CD4-positive, alpha-beta T cell treated with Interleukin-2 at 100 ng/mL for 4 hours (primary cell): ENCODE results near the gene PRRG2.

ENCODE experiments used
- DNase-seq: peaks from one replicate; pipeline ENCODE4 v3.0.0-alpha.2; 2020; ENCODE audit warnings: low spot score

Gene PRRG2

DNA sequence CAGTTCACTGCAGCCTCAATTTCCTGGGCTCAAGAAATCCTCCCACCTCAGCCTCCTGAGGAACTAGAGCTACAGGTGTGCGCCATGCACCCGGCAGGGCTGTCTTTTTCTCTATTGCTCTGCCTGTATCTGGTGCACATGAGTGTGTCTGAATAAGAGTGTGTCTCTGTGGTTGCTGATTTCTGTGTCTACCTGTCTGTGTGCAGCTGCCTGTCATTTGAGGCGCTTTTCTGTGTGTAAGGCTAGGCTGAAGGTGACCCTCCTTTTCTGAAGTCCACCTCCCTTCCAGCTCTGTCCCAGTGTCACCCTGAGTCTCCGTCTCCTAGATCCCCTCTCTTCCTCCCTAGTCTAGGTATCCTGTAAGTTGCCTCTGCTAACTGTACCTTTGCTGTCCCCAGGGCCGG lies 8.4 kb downstream of the PRRG2 start:
- DNase-seq = peak; percentile 15

DNA sequence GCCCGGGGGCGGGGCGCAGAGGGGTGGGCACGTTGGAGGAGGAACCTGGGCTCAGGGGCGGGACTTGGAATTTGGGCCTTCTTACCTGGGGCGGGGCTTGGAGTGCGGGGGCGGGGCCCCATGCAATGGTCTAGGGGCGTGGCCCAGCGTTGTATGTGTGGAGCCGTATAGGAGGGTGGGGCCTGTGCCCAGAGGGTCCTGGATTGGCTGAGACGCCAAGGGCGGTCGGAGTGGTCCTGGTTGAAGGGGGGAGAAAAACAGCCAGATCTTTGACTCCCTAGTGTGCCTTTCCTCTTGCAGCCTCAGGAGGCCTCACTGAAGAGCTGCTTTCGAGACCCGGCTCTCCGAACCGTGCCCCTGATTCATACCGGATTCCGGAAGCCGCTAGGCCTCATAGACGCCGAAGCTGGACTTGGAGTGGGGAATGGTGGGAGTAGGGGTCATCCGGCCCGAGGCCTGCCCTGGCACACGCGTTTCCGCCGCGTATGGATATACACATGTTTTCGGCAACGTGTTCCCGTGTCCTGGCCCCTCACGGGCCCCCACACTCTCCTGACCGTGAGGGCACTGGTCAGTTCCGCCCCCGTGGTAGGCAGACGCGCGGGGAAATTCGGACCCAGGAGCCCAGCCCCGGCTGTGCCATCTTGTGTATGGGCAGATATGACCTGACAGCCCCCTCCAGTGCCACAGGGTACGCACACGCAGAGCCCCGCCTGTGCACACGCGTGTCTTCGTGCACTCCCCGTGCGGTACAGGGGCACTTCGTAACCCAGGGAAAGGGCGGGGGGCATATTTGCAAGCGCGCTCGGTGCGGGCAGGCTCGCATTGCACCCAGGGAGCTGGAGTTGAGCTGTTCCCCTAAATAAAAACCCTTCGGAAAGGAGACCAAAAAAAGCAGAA lies 9.2 kb downstream of the PRRG2 start:
- DNase-seq = peak; percentile 97

DNA sequence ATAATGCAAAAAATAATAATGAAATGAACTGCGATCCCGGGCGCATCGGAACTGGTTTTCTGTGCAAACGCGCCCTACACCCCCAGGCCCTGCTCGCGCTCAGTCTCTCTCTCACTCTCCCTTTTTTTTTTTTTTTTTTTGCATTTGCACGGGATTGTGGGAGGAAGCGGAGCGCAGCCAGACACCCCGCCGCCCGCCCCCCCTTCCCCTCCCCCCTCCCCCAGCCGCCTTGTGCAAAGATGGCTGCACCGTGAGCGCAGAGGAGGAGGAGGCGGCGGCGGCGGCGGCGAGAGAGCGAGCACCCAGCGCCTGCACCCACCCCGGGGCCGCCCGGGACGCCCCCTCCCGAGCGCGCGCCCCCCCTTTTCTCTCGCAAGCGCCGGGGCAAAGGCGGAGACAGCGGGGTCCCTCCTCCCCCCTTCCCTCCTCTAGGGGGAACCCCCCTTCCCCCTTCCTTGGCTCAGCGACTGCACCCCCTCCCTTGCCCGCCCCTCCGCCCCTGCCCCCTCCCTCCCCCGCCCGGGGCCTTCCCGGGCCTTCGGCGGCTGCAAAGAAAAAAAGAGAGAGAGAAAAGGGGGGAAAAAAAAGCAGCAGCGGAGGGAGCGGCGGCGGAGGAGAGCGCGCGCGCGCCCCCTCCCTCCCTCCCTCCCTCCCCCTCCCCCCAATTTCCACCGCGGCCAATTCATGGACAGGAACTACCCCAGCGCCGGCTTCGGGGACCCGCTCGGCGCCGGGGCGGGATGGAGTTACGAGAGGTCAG lies 10.0 kb downstream of the PRRG2 start, which contains the start of gene PRR12:
TSS of gene PRR12 (plus strand) at position 212 of the 760 bp plus-strand sequence. CDS start at position 685, 473 bp downstream.
- DNase-seq = peak; percentile 75

DNA sequence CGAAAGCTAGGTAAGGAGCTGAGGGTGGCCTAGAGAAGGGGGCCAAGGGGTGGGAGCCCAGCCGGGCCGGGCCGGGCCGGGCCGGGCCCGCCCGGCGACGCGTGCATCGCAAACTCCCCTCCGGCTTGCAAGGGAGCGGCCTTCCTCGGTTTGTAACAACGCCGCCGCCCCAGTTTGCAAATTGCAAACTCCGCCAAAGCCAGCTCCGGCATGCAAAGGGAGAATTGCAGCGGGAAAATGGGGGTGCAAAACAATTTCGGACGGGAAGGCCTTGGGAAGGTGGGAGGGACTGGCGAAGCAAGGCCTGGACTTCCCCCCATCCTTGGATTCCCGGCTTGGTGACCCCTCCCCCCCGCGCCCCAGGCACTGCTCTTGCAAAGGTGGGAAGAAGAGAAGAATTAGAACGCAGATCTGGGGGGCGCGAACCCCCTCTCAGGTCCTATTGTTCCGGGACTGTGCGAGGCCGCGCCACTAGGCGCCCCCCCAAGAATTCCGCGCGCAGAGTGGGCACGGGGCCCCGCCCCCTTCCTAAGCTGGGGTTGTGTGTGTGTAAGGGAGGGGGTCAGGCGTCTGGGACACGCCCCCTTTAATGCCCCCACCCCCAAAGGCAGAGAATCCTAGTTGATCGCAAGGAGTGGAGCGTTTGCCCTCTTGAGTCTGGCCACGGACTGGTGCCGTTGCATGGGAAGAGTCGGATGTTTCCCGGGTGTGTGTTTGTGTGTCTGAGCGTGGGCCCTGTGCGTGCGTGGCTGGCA lies 10.8 kb downstream of the PRRG2 start:
- peak; percentile 38 for DNase-seq

DNA sequence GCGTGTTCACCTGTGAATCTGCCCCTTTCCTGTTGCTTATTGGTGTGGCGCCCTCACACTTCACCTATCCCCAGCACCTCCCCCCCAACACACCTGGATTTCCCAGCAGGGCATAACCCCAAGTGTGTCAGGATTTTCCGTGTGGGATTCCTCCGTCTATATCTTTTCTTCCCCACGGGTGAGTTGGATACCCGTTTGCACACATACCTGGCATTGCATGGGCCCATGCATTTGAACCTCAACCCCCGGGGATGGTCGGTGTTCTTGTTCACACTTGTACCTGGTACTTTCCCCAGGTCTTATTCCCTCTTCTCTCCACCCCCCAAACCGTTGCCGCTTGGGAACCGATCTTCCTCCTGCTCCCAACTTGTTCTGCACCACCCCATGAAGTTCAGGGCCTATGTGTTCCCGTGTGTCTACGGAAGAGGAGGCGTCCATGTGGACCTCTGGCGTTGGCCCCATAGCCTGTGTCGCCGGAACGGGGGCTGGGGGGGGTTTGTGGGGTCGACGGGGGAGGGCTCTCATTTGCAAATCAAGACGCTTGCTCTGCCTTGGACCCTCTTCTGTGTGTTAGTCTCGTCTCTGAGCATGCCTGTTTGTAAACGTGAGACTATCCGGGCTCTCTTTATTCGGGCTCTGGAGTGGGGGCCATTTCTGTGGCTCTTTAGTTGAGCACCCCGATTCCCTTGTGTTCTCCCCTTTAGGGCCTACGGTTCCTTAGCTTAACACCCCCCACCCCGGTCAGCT lies 11.5 kb downstream of the PRRG2 start:
- no peak for DNase-seq

DNA sequence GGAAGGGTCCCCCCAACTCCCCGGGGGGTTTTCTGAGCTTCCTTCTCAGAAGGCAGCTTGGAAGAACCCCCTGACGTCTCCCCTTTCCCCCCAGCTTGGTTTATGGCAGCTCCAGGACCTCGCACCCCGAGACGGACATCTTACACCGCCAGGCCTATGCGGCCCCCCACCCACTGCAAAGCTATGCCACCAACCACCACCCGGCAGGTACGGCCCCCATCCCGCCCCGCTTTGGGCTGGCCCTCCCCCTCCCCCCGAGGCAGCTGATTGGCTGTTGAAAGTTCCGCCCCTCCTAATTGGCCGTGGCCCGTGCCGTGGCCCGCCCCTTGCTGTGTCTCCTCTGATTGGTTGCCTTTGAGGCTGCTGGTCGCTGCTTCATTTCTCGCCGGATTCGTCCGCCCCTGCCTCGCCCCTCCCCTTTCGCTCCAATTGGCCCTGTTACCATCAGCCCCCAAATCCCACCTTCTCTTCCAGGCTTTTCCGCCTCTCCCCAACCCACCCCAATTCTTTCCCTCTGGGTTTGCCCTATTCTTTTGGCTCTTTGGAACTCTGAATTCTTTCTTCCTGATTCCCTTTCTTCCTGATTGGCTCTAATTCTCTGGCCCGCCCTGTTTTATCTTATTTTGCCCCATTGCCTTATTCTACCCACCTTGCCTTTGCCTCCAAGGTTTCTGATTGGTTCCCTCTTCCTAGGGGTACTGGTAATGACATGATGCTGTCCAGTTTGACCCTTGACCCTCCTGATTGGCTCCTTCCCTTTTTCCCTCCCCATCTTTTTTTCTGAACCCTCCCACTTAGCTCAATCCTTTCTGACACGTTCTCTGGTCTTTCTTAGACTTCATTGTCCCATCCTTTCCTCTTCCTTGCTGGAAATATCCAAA lies 12.4 kb downstream of the PRRG2 start:
- DNase-seq = peak; percentile 94

DNA sequence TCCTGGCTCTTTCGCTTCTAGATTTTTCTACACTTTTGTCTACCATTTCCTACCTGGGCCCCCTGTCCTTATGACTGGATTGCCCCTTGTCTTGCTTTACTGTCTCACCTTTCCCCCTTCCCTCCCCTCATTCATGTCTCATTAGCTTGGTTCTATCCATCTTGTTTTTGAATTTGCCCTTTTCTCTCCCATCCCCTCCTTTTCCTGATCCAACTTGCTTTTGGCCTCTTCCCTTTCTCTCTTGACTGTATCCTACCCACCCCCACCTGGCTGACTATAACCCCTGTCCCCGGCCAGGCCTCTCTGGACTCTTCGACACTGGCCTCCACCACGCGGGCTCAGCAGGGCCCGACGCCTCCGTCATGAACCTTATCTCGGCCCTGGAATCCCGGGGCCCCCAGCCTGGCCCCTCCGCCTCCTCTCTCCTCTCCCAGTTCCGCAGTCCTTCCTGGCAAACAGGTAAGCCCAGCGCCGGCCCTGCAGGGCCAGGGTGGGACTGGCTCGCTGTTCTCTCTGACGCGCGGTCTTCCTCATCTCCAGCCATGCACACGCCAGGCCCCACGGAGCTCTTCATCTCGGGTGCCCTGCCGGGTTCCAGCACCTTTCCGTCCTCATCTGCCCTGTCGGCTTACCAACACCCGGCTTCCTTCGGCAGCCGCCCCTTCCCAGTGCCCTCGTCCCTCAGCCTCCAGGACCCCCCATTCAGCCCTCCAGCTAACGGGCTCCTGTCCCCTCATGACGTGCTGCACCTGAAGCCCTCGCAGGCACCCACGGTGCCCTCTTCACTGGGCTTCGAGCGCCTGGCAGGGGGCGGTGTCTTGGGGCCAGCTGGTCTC lies 13.3 kb downstream of the PRRG2 start:
- DNase-seq = no peak

DNA sequence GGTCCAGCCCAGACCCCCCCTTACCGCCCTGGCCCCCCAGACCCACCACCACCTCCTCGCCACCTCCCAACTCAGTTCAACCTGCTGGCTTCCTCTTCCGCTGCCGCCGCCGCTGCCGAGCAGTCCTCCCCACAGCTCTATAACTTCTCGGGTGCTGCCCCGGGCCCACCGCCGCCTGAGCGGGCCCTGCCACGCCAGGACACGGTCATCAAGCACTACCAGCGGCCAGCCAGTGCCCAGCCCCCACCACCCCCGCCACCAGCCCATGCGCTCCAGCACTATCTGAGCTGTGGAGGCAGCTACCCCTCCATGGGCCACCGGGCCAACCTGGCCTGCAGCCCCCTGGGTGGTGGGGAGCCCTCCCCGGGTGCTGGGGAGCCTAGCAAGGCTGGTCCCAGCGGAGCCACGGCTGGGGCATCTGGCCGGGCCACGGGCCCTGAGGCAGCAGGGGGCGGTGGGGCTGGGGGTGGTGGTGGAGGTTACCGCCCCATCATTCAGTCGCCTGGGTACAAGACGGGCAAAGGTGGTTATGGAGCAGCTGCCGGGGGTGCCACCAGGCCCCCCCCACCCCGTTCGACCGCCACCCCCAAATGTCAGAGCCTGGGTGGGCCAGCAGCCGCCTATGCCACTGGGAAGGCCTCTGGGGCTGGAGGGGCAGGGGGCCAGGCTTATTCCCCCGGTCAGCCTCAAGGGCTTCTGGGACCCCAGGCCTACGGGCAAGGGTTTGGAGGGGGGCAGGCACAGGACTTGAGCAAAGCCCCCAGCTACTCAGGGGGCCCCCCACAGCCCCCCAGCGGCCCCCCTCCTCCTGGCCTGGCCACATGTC lies 14.1 kb downstream of the PRRG2 start:
- DNase-seq = no peak

DNA sequence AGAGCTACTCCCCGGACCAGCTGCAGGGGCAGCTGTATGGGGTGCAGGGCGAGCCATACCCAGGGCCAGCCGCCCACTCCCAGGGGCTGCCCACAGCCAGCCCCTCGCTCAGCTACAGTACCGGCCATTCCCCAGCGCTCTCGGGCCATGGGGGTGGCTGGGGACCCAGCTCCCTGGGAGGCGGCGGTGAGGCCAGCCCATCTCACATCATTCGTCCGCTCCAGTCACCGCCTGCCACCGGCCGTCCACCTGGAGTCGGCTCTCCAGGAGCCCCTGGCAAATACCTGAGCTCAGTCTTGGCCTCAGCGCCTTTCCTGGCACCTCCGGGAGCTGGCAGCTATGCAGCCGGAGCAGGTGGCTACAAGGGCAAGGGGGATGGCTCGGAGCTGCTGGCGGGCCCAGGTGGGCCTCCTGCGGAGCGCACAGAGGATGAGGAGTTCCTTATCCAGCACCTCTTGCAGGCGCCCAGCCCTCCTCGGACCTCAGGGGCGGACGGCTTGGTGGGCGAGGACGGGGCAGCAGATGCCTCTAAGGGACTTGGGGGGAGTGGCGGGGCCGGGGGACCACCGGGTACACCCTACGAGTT lies 14.8 kb downstream of the PRRG2 start:
- DNase-seq = no peak

DNA sequence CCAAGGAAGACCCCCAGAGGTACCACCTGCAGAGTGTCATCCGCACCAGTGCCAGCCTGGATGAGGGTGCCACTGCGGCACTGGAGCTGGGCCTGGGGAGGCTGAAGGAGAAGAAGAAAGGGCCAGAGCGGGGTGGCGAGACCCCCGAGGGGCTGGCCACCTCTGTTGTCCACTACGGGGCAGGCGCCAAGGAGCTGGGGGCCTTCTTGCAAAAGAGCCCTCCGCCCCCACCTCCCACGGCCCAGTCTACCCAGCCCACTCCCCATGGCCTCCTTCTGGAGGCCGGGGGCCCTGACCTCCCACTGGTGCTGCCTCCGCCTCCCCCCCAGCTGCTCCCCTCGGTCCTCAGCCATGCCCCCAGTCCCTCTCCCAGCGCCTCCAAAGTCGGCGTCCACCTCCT lies 15.3 kb downstream of the PRRG2 start:
- no peak for DNase-seq

DNA sequence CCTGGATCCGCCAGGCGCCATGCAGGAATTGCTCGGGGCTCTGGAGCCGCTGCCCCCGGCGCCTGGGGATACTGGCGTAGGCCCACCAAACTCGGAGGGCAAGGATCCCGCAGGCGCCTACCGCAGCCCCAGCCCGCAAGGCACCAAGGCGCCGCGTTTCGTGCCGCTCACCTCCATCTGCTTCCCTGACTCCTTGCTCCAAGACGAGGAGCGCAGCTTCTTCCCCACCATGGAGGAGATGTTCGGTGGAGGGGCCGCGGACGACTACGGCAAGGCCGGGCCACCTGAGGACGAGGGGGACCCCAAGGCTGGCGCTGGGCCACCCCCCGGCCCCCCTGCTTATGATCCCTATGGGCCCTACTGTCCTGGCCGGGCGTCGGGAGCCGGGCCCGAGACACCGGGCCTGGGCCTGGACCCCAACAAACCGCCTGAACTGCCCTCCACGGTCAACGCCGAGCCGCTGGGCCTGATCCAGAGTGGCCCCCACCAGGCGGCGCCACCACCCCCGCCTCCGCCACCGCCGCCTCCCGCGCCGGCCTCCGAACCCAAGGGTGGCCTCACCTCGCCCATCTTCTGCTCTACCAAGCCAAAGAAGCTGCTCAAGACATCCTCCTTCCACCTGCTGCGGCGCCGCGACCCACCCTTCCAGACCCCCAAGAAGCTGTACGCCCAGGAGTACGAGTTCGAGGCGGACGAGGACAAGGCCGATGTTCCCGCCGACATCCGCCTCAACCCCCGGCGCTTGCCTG lies 16.0 kb downstream of the PRRG2 start:
- no peak for DNase-seq

DNA sequence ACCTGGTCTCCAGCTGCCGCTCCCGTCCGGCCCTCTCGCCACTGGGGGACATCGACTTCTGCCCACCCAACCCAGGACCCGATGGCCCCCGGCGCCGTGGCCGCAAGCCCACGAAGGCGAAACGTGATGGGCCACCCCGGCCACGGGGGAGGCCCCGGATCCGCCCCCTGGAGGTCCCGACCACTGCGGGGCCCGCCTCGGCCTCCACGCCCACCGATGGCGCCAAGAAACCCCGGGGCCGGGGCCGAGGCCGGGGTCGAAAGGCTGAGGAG lies 16.5 kb downstream of the PRRG2 start:
- DNase-seq = no peak

DNA sequence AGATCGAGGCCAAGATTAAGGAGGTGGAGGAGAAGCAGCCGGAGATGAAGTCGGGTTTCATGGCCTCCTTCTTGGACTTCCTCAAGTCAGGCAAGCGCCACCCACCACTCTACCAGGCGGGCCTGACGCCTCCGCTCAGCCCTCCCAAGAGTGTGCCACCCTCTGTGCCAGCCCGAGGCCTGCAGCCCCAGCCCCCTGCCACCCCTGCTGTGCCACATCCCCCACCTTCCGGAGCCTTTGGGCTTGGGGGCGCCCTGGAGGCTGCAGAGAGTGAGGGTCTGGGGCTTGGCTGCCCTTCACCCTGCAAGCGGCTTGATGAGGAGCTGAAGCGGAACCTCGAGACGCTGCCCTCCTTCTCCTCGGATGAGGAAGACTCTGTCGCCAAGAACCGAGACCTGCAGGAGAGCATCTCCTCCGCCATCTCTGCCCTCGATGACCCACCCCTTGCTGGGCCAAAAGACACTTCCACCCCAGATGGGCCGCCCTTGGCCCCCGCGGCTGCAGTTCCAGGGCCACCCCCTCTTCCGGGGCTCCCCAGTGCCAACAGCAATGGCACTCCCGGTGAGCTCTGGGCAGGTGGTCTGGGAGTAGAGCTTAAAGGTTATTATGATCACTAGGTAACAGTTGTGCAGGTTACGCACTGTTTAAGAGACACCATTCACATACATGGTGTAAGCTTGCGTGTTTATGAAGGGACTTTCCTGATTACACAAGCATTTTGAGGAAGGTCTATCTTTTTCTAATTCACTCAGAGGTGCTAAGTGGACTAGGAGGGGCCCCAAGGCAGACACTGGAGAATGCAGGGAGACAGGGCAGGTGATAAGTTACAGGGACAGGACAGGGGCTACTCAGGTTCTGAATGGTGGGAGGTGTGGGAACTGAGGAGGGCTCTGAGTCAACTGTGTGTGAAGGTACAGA lies 18.5 kb downstream of the PRRG2 start:
- no peak for DNase-seq

DNA sequence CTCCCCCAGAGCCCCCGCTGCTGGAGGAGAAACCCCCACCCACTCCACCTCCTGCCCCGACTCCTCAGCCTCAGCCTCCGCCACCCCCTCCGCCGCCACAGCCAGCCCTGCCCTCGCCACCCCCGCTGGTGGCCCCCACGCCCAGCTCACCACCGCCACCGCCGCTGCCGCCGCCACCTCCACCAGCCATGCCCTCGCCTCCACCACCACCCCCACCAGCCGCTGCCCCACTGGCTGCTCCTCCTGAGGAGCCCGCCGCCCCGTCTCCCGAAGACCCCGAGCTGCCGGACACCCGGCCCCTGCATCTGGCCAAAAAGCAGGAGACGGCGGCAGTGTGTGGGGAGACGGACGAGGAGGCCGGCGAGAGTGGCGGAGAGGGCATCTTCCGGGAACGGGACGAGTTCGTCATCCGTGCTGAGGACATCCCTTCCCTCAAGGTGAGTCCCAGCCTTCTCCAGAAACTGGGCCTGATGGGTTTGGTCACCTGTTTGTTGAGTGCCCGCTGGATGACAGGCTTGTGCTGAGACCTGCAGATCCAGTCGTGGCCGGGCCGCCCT lies 20.4 kb downstream of the PRRG2 start:
- DNase-seq = no peak

DNA sequence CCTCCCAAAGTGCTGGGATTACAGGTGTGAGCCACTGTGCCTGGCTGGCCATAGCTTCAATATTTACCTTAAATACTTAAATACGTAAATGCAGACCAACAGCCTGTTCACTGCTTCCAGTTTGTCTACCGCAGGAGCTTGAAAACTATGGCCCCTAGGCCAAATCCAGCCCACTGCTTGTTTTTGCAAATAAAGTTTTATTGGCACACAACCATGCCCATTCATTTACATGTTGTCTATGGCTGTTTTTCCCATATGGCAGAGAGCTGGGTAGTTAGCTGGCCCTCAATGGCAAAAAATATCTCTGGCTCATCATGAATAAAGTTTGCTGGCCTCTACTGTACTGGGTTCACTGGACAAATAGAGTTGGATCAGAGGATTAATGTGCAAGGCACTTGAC lies 21.7 kb downstream of the PRRG2 start:
- no peak for DNase-seq

DNA sequence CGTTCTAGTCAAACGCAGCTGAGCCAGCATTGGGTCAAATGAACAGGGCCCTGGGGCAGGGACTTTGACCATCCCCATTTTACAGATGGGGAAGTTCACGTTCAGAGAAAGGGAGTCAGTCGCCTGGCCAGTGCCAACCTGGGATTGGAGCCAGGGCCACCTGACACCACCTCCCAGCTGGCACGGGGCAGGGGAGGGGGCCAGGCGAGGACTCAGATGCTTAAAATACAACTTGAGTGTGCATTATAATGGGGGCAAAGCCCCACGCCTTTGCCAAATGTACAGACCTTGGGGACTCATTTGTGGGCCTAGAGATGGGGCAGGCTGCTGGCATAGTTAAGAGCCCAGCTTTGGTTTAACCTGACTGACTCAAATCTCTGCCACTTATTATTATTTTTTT lies 24.5 kb downstream of the PRRG2 start:
- DNase-seq = no peak
